ENCODE results near the gene HOXC10.

DNA sequence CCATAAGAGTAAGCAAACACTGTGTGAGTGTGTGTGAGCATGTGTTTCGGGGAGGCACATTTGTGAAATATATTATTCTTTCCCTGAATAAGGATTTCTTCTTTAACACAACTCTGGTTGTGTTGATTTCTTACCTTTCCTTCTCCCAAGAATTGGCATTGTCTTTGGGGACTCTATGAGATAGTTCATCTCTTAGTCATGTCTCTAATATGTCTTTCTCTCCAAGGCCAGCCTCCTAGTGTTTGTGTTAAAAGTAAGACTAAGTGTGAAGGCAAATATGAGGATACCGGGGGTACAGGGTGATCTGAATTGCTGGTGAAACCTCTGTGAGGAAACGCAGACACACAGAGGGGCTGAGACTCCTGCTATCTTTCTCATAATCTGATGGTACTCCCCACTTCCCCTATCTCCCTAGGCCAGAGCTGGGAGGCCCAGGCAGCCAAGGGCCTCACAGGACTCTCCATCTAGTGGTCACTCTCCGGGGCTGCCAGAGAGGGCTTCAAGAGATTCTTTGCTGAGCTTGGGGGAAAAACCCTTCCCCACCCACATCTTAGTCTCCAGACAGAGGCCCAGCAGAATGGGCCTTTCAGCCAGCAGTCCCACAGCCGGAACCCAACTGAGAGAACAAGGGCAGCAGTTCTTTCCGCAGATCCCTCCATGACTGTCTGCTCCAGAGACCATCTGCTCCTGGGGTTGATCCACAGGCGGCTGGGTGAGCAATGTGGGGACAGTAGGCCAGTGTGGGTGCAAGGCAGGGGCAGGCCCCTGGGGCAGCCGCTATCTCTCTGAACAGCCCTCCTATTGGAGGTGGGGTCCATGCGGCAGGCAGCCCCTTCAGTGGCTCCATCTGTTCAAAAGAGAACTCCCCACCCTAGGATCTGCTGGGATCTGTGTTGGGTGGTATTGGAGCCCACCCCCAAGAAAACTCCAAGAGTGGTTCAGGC, 36.0 kb upstream of the HOXC10 start:
- TF ChIP-seq, protein P1, sequence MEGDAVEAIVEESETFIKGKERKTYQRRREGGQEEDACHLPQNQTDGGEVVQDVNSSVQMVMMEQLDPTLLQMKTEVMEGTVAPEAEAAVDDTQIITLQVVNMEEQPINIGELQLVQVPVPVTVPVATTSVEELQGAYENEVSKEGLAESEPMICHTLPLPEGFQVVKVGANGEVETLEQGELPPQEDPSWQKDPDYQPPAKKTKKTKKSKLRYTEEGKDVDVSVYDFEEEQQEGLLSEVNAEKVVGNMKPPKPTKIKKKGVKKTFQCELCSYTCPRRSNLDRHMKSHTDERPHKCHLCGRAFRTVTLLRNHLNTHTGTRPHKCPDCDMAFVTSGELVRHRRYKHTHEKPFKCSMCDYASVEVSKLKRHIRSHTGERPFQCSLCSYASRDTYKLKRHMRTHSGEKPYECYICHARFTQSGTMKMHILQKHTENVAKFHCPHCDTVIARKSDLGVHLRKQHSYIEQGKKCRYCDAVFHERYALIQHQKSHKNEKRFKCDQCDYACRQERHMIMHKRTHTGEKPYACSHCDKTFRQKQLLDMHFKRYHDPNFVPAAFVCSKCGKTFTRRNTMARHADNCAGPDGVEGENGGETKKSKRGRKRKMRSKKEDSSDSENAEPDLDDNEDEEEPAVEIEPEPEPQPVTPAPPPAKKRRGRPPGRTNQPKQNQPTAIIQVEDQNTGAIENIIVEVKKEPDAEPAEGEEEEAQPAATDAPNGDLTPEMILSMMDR (IDR thresholded peaks at IDR 0.05): no peak
- TF ChIP-seq POLR2AphosphoS5 (IDR thresholded peaks at IDR 0.05): no peak
- no peak for TF ChIP-seq POLR2A (IDR thresholded peaks at IDR 0.05)
- no peak for TF ChIP-seq EP300 (IDR thresholded peaks at IDR 0.05)
